Activated naive CD4-positive, alpha-beta T cell treated with anti-CD3 and anti-CD28 coated beads, Interleukin-2, amount 50 U/mL, for 72 hours (primary cell): ENCODE data around the gene GPATCH3. TPM values are rescaled to one million over a fixed set of nuclear protein-coding genes. Genes with fewer than 3 reads are reported as not detected.
"Not testable (repeated sequence)": the region's sequence is repeated elsewhere in the genome, so short reads cannot be mapped to it uniquely, and the experiment has no call there.

Experiments used
- ATAC-seq, 2 donors: fragments of 150-1000 bp; cut with Tn5 transposase; 2 replicates each; pipeline ENCODE4 v1.10.0; 2021; ENCODE audit warnings: mild to moderate bottlenecking in 2 of 2, moderate library complexity in 2 of 2
- DNase-seq, 2 donors: peaks; one replicate each; pipeline ENCODE4 v3.0.0; 2021 to 2022; ENCODE audit warnings: low spot score in 2 of 2
- H3K27ac Mint-ChIP-seq, 2 donors: one replicate each; pipeline ENCODE4 v1.8.0; 2022; ENCODE audit warnings: mild to moderate bottlenecking in 2 of 2, mixed read lengths in 2 of 2
- H3K36me3 Mint-ChIP-seq, 2 donors: one replicate each; pipeline ENCODE4 v1.8.0; 2022; ENCODE audit warnings: mixed read lengths in 2 of 2
- H3K9me3 Mint-ChIP-seq, 2 donors: one replicate each; pipeline ENCODE4 v1.8.0; 2022; ENCODE audit warnings: mixed read lengths in 2 of 2
- total RNA-seq, 2 donors: library from RNA; stranded (reverse); gene quantifications; one replicate each; pipeline ENCODE4 v1.2.3, GENCODE V29; 2022

GPATCH3 gene
- total RNA-seq, 2 donors from 2014 or later, result 11.7 to 13.2 TPM

- ATAC-seq, result peak; percentile 97 to 98
- Mint-ChIP-seq H3K36me3 (peaks cover 21 to 44% of the 10 kb centered on the region in 2 donors), H3K9me3 (no peaks in the 10 kb centered on the region), H3K27ac (peak within 1 kb of the TSS; percentile 96 to 97)
- peak; percentile 72 to 80 for DNase-seq
These were observed 10.5 kb downstream of the GPATCH3 start, which contains the start of gene GPN2 for GRCh38 chr1:26889551-26890466. Gene GPN2 (minus strand): TSS chr1:26890283. CDS start chr1:26890096, 187 bp downstream.

- peak overlapping the region; percentile 87 to 96 for H3K27ac Mint-ChIP-seq
- H3K9me3 Mint-ChIP-seq, result no peaks in the 10 kb centered on the region
- DNase-seq (no peak), ATAC-seq (no peak)
- peaks cover 23 to 47% of the 10 kb centered on the region in 2 donors for H3K36me3 Mint-ChIP-seq
These were observed 12.0 kb downstream of the GPATCH3 start for GRCh38 chr1:26888231-26888630.

- ATAC-seq (no peak), DNase-seq (no peak)
- Mint-ChIP-seq H3K27ac (no peak overlapping the region), H3K36me3 (peaks cover 31 to 46% of the 10 kb centered on the region in 2 donors), H3K9me3 (no peaks in the 10 kb centered on the region)
These were observed 13.1 kb downstream of the GPATCH3 start for GRCh38 chr1:26887125-26887524.

GRCh38 chr1:26882696-26883463, 17.4 kb downstream of the GPATCH3 start:
- DNase-seq (no peak), ATAC-seq (no peak)
- H3K36me3 Mint-ChIP-seq, result peaks cover 15 to 21% of the 10 kb centered on the region in 2 donors
- H3K9me3 Mint-ChIP-seq, result no peaks in the 10 kb centered on the region
- no peak overlapping the region for H3K27ac Mint-ChIP-seq

DNA sequence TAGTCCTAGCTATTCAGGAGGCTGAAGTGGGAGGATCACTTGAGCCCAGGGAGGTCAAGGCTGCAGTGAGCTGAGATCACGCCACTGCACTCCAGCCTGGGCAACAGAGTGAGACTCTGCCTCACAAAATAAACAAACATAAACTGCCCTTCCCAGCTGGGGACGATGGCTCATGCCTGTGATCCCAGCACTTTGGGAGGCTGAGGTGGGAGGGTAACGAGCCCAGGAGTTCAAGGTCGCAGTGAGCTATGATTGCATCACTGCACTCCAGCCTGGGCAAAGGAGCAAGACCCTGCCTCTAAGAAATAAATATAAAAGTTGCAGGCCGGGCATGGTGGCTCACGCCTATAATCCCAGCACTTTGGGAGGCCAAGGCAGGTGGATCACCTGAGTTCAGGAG, 18.7 kb downstream of the GPATCH3 start:
- not testable (repeated sequence) for H3K9me3 Mint-ChIP-seq, DNase-seq, ATAC-seq, H3K27ac Mint-ChIP-seq
- peaks cover 15 to 21% of the 10 kb centered on the region in 2 donors for H3K36me3 Mint-ChIP-seq

DNA sequence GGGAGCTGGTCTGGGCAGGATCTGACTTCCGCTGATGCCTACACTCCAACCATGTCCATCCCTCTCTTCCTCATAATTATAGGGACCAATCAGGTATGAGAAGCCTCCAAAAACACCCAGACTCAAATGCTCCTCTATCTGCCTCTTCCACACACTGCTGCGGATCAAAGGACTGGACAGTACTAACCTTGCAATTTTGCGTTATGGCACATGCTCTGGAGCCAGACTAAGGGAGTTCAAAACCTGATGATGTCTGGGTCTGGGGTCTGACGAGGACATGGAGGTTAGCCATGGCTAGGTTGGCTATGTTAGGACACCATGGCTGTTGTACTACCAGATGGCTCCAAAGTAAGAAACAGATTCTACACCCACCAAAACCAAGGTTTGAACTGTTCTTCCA, 20.5 kb downstream of the GPATCH3 start:
- Mint-ChIP-seq H3K27ac (no peak overlapping the region), H3K9me3 (no peaks in the 10 kb centered on the region), H3K36me3 (peaks cover 11 to 14% of the 10 kb centered on the region in 2 donors)
- DNase-seq, result no peak
- ATAC-seq, result no peak

DNA sequence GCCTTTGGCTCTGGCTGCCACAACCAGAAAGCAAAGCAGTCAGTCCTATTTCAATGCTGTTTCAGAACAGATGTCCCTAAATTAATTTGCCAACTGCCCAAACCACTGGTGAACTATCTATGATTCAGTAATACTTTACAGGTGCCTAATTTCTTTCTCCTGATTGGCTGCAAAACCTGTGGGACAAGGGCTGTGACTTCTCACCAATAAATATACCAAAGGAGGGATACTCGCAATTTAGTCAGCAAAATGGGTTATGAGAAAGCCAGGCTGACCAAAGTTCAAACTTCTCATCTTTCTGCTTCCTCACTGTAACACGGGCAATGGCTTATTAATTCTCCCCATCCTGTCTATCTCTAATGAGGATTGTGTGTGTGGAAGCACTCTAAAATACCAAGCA, 22.9 kb downstream of the GPATCH3 start:
- DNase-seq, result no peak
- H3K9me3 Mint-ChIP-seq, result no peaks in the 10 kb centered on the region

GRCh38 chr1:26874896-26875295, 25.4 kb downstream of the GPATCH3 start:
- ATAC-seq (no peak), DNase-seq (no peak)
- Mint-ChIP-seq H3K36me3 (no peaks in the 10 kb centered on the region), H3K27ac (peak overlapping the region in 1 of 2 donors; percentile 52), H3K9me3 (no peaks in the 10 kb centered on the region)

More for the DNA sequence above, 22.9 kb downstream of the GPATCH3 start:
- Mint-ChIP-seq H3K36me3 (no peaks in the 10 kb centered on the region), H3K27ac (no peak overlapping the region)
- ATAC-seq, result no peak

GRCh38 chr1:26873097-26873496, 27.2 kb downstream of the GPATCH3 start:
- peak overlapping the region in 1 of 2 donors; percentile 65 for H3K27ac Mint-ChIP-seq
- H3K36me3 Mint-ChIP-seq, H3K9me3 Mint-ChIP-seq, ATAC-seq, DNase-seq: not testable (repeated sequence)

DNA sequence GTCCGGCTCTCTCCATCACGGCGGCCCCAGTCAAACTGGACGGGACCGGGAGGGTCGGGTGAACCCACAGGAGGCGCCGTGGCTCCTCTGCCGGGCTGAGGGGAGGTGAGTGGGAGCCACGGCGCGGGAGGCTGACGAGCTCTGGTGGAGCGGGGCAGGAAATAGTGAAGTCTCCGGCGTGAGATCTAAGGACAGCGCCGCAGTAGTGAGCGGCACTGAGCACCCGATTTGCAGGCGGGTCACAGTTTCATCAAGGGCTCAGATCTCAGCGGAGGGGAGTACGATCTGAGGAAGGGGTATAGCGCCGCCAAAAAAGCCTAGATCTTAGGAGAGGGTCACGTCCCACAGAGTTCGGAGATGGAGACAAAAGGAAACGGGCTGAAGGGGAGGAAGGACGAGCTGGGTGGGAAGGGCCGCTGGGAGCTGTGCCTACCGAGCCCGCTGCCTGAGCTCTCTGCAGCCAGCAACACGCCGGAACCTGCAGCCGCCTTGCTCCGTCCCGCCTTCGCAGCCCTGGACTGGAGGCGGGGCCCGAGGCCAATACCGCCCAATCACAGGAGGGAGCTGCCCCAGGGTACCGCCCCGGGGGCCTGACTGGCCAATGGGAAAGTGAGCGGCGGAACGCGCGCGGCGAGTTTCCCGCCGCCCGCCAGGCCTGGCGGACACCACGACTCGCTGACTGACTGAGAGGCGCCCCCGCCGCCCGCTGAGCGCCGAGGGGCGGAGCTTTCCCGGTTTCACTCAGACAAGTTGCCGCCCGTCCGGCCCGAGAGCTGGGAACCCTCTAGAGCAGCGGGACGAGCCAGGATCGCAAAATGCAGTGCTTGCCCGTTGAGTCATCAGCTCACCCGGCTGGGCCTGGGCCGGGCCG, 35.4 kb downstream of the GPATCH3 start:
- DNase-seq, result peak; percentile 97 to 99
- Mint-ChIP-seq H3K27ac (peak overlapping the region; percentile 88 to 95), H3K9me3 (no peaks in the 10 kb centered on the region), H3K36me3 (peaks cover 0 to 6% of the 10 kb centered on the region in 2 donors)
- peak; percentile 94 to 95 for ATAC-seq

GRCh38 chr1:26863685-26864077, 36.6 kb downstream of the GPATCH3 start:
- no peak for DNase-seq
- Mint-ChIP-seq H3K9me3 (no peaks in the 10 kb centered on the region), H3K27ac (peak overlapping the region in 1 of 2 donors; percentile 88), H3K36me3 (peaks cover 0 to 6% of the 10 kb centered on the region in 2 donors)
- ATAC-seq, result no peak

DNA sequence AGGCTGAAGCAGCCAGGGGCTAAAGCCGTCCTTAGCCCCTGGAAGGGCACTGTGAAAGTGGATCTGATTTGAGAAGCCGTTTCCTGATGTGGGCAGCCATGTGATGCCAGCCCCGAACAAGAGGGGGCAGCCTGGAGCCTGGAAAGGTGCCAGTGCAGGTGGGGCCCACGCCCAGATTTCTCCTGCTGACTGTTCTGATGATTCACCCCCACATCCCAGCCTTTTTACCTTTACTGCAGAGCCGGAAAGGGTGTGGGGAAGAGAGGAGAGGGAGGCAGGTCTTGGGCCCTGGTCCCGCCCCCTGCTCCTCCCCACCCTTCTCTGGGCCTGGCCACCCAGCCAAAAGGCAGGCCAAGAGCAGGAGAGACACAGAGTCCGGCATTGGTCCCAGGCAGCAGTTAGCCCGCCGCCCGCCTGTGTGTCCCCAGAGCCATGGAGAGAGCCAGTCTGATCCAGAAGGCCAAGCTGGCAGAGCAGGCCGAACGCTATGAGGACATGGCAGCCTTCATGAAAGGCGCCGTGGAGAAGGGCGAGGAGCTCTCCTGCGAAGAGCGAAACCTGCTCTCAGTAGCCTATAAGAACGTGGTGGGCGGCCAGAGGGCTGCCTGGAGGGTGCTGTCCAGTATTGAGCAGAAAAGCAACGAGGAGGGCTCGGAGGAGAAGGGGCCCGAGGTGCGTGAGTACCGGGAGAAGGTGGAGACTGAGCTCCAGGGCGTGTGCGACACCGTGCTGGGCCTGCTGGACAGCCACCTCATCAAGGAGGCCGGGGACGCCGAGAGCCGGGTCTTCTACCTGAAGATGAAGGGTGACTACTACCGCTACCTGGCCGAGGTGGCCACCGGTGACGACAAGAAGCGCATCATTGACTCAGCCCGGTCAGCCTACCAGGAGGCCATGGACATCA, 37.2 kb downstream of the GPATCH3 start, which contains the start of gene SFN:
TSS of gene SFN (plus strand) at position 369 of the 904 bp plus-strand sequence. CDS start at position 433, 64 bp downstream.
- peaks cover 0 to 6% of the 10 kb centered on the region in 2 donors for H3K36me3 Mint-ChIP-seq
- peak within 1 kb of the TSS; percentile 44 to 88 for H3K27ac Mint-ChIP-seq
- no peaks in the 10 kb centered on the region for H3K9me3 Mint-ChIP-seq
- DNase-seq (peak in 1 of 2 donors; percentile 71), ATAC-seq (no peak)

GRCh38 chr1:26861889-26862378, 38.3 kb downstream of the GPATCH3 start:
- peaks cover 0 to 6% of the 10 kb centered on the region in 2 donors for H3K36me3 Mint-ChIP-seq
- DNase-seq (no peak), ATAC-seq (no peak)
- no peaks in the 10 kb centered on the region for H3K9me3 Mint-ChIP-seq
- peak overlapping the region; percentile 36 to 44 for H3K27ac Mint-ChIP-seq

DNA sequence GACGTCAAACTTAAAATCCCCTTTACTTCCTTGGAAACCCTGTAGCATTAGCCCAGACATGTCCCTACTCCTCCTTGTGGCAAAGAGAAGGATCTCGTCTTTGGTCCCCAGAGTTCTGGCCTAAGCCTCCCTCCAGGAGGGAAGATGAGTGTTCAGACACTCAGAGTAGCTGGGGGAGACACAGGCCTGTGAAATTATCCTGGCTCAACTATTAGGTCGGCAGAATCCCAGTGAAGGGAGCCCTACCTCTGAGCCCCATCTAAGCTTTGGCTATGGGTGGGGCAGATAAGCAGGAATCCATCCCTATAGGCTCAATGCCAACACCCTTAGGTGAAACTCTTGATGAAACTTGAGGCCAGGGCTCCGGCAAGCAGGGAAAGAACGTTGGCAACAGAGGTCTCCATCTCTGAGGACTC, 39.0 kb downstream of the GPATCH3 start:
- Mint-ChIP-seq H3K27ac (peak overlapping the region in 1 of 2 donors; percentile 36), H3K36me3 (peaks cover 0 to 6% of the 10 kb centered on the region in 2 donors), H3K9me3 (no peaks in the 10 kb centered on the region)
- DNase-seq, result no peak
- no peak for ATAC-seq
